COLO829 (cell line): ENCODE results near the gene ERMAP.

Experiments
- DNase-seq: peaks from one replicate; pipeline ENCODE4 v3.0.0; 2012; ENCODE audit warnings: low spot score

The ERMAP gene

DNA sequence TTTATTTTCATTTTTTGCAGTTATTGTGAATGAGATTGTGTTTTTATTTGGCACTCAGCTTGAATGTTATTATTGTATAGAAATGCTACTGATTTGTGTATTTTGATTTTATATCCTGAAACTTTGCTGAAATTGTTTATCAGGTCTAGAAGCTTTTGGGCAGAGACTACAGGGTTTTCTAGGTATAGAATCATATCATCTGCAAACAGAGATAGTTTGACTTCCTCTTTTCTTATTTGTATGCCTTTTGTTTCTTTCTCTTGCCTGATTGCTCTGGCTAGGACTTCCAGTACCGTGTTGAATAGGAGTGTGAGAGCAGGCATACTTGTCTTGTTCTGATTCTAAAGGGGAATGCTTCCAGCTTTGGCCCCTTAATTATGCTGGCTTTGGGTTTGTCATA, 56.7 kb downstream of the ERMAP start:
- no peak for DNase-seq

GRCh38 chr1:42876009-42876408, 59.1 kb downstream of the ERMAP start:
- DNase-seq, result no peak

DNA sequence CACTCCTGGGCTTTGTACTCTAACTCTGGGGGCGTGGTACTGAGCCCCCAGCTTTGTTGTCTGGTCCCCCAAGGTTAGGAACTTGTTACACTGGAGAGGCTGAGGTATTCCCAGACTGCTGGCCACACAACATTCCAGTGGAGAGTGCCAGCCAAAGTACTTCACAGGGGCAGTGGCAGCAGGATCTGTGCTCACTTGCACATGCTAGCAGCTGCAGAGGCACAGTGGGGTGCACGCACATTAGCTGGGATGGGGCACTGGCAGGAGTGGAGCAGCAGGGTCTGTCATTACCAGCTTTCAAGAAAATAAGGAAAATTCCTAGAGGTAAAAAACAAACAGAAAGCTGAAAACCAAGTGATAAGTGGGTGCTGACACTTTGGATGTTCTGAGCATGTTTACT, 60.5 kb downstream of the ERMAP start:
- no peak for DNase-seq

- no peak for DNase-seq
Measured at GRCh38 chr1:42880384-42880783, 63.5 kb downstream of the ERMAP start.

DNA sequence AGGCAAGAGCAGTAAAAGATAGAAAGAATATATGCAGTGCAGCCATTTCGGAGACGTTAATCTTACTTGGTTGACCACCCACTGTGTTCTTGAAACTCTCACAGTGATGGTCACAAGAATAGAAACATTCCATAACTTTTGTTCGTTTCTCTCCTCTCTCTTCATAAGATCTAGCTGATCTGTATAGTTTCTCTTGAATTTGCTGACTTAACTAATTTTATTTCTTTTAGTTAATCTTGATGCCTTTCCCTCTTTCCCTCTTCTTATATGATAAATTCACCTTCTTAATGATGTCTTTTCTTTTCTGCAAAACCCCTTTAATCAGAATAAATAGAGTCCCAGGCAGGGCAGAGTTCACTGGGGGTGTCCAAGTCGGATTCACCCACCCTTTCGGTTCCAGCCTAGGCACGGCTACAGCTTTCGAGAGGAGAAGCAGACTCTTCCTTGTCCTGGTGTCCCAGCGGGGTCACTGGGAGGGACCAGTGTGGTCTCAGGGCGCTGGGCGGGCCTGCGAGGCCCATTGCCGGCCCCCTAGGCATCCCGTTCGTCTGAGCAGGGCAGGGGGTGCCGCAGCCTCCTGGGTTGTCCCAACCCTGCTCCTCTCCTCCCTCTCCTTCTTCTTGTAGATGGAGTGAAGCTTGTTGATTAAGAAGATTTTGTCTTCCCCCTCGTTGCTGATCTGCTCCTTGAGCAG, 69.3 kb downstream of the ERMAP start:
- no peak for DNase-seq

DNA sequence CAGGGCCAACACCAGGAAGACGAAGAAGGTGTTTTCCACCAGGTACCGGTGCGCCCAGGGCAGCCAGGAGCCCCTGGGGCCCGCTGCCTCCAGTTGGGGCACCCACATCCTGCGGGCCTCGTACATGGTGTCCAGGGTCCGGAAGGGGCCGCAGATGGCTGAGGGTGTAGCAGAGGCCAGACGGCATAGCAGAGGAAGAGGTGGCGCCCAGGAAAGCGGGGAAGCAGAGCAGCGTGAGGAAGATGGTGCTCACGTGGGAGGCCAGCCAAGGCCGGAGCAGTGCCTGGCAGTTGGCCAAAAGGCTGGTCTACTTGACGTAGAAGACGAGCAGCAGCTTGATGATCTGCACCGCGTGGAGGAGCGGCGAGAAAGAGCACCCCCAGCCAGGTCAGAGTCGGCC, 69.9 kb downstream of the ERMAP start:
- no peak for DNase-seq

DNA sequence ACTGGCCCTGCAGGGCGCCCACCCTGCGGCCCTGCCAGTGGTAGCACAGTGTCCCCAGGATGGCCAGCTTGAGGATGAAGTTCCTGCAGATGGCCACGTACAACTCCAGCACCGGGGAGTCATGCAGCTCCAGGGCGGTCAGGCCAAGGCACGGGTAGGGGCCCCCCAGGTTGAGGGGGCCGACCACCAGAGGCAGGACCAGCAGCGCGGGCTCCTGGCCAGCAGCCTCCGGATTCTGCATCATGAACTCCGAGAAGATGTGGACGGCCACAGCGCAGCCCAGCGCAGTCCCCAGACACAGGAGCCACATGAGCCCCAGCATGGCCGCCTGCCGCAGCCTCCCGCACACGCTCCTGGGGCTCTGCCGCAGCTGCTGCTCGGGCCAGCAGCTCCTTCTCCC, 70.4 kb downstream of the ERMAP start:
- no peak for DNase-seq

DNA sequence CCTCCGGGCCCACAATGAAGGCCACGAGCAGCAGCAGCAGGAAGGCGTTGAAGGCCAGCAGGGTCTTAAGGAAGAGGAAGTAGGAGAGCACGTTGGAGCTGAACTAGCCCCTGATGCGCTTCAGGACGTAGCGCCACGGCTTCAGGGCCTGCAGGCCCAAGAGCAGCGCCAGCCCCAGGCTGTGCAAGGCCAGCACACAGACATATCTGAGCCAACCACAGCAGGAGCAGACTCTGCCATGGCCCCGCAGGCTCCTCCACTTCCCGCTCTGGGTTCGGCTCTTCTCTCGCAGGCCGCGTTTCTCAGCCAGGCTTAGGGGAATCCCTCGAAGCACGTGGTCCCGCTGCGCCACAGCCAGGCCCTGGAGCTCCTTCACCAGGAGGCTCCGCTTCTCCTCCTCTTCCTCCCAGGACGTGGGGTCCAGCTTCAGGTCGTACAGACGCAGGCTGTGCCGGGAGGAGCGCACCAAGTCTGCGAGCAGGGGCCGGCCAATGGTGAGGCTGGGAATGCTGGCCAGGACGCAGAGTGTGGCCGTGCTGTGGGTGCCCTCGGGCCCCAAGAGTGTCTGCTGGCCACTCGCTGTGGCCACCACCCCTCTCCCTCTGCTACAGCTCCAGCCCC, 71.2 kb downstream of the ERMAP start:
- DNase-seq, result no peak

GRCh38 chr1:42889264-42889663, 72.3 kb downstream of the ERMAP start:
- no peak for DNase-seq

DNA sequence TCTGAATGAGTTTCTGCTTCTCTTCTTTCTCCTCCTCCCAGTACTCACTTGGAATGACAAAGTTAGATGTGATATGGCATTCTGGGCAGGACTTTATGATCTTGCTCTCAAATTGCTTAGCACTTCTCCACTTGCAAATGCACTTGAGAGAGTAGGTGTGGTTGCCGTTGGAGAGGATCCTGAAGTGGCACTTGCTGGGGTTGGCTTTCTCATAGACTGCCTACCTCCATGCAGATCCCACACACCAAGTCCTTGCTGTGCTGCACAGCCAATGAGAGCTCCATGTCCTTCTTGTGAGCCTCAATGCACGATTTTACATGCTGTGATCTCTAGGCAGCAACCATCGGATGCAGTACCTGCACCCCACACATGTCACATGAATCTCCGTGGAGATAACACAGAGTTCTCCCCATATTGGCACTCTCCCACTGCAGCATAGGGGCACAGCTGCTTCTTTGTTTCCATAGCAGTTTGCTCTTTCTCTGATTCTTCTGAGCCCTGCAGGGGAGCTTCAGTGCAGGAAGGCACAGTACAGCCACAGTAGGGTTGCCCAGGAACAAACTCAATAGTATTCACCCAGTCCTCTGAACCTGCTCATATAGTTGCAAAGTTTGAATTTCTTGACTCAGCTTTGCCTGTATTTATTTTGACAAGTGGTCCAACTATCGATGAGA, 74.7 kb downstream of the ERMAP start:
- no peak for DNase-seq
